C4-2B (cell line): Measurements from ENCODE around the gene SPINDOC.

Experiments
- ZFX ChIP-seq: fragments of 450-650 bp; IDR thresholded peaks from 2 replicates; pipeline ENCODE4 v1.6.1; 2017
- TF ChIP-seq, protein P1 (sequence below): fragments of 450-650 bp; conservative IDR thresholded peaks from 2 replicates; pipeline ENCODE4 v1.5.1; 2017; ENCODE audit warnings: mild to moderate bottlenecking

DNA sequence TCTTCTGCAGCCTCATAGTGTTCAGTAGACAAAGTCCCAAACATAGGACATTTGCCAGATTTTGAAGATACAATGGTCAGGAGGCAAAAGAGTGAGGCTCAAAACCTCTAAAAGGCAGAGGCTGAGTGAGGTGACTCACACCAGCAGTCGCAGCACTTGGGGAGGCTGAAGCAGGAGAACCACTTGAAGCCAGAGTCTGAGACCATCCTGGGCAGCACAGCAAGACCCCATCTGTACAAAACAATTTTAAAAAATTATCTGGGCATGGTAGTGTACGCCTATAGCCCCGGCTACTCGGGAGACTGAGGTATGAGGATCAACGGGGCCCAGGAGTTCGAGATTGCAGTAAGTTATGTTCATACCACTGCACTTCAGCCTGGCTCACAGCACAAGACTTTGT lies 30.5 kb upstream of the SPINDOC start:
- TF ChIP-seq, protein P1, sequence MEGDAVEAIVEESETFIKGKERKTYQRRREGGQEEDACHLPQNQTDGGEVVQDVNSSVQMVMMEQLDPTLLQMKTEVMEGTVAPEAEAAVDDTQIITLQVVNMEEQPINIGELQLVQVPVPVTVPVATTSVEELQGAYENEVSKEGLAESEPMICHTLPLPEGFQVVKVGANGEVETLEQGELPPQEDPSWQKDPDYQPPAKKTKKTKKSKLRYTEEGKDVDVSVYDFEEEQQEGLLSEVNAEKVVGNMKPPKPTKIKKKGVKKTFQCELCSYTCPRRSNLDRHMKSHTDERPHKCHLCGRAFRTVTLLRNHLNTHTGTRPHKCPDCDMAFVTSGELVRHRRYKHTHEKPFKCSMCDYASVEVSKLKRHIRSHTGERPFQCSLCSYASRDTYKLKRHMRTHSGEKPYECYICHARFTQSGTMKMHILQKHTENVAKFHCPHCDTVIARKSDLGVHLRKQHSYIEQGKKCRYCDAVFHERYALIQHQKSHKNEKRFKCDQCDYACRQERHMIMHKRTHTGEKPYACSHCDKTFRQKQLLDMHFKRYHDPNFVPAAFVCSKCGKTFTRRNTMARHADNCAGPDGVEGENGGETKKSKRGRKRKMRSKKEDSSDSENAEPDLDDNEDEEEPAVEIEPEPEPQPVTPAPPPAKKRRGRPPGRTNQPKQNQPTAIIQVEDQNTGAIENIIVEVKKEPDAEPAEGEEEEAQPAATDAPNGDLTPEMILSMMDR: no peak
- no peak for TF ChIP-seq ZFX
